H1 (cell line): ENCODE data around the gene FLT1. TPM values are rescaled to one million over a fixed set of nuclear protein-coding genes. Genes with fewer than 3 reads are reported as not detected.

Experiments
- CTCF ChIA-PET: fragments of 300-600 bp; sonication (Branson Sonifier 250); formaldehyde crosslinking; loops from one replicate; lab custom pipeline; 2021; ENCODE audit not compliant: partially characterized antibody; lab: Charles Lee
- POLR2A ChIA-PET: fragments of 300-600 bp; sonication (Branson Sonifier 250); formaldehyde crosslinking; loops from one replicate; lab custom pipeline; 2021; ENCODE audit warnings: inconsistent platforms; ENCODE audit not compliant: partially characterized antibody; lab: Charles Lee
- DNase-seq, 2 experiments: peaks; one replicate each; pipeline versions ENCODE4 v3.0.0 to v3.0.0-alpha.2; 2010 to 2022; ENCODE audit warnings: low spot score in 2 of 2, low read depth in 1 of 2, mixed read lengths in 1 of 2
- FAIRE-seq: peaks from 2 replicates; lab custom pipeline; 2011; peaks lifted over from hg19 to GRCh38; lab: Jason Lieb, UNC
- H2AFZ ChIP-seq: 2 replicates; pipeline ENCODE4 v1.8.1; 2012; ENCODE audit warnings: low read length, inconsistent platforms
- H2AK5ac ChIP-seq: 2 replicates; pipeline ENCODE4 v1.6.1; 2013; ENCODE audit warnings: low read depth, low read length
- H2BK120ac ChIP-seq: replicated peaks from 2 replicates; pipeline ENCODE3; 2013; ENCODE audit warnings: low read depth, low read length, inconsistent platforms
- H2BK12ac ChIP-seq: 2 replicates; pipeline ENCODE4 v1.6.1; 2013; ENCODE audit warnings: low read depth, low read length
- H2BK15ac ChIP-seq: 2 replicates; pipeline ENCODE4 v1.6.1; 2013; ENCODE audit warnings: low read length
- H2BK20ac ChIP-seq: 2 replicates; pipeline ENCODE4 v1.6.1; 2013; ENCODE audit warnings: low read length
- H2BK5ac ChIP-seq: 2 replicates; pipeline ENCODE4 v1.6.1; 2013; ENCODE audit warnings: low read depth, low read length
- H3K14ac ChIP-seq: 2 replicates; pipeline ENCODE4 v1.6.1; 2013; ENCODE audit warnings: inconsistent platforms; ENCODE audit not compliant: insufficient read length
- H3K18ac ChIP-seq: 2 replicates; pipeline ENCODE4 v1.6.1; 2013; ENCODE audit warnings: low read length; ENCODE audit errors: extremely low read depth
- H3K23ac ChIP-seq: 2 replicates; pipeline ENCODE4 v1.6.1; 2013; ENCODE audit warnings: inconsistent platforms; ENCODE audit not compliant: insufficient read length
- H3K23me2 ChIP-seq: 2 replicates; pipeline ENCODE4 v1.6.1; 2013; ENCODE audit warnings: low read depth, low read length
- H3K27ac ChIP-seq: 2 replicates; pipeline ENCODE4 v1.6.1; 2011; ENCODE audit warnings: low read depth, low read length, inconsistent platforms
- H3K27me3 ChIP-seq, 4 experiments: replicated peaks in 1 of 4; 1 replicate in 1 of 4; 2 replicates in 3 of 4; pipeline versions ENCODE4 v1.6.1 to v1.8.1; 2011 to 2013; ENCODE audit warnings: low read length in 3 of 4, mild to moderate bottlenecking in 3 of 4, inconsistent platforms in 2 of 4, mixed read lengths in 2 of 4, moderate library complexity in 1 of 4; ENCODE audit not compliant: control insufficient read depth in 3 of 4, insufficient read depth in 3 of 4; ENCODE audit errors: extremely low read depth in 1 of 4
- H3K36me3 ChIP-seq, 4 experiments: 2 replicates each; pipeline versions ENCODE4 v1.6.1 to v1.8.1; 2011 to 2013; ENCODE audit warnings: mild to moderate bottlenecking in 4 of 4, low read length in 3 of 4, moderate library complexity in 2 of 4, control low read depth in 1 of 4, inconsistent platforms in 1 of 4; ENCODE audit not compliant: insufficient read depth in 4 of 4, control insufficient read depth in 2 of 4
- H3K4ac ChIP-seq: replicated peaks from 2 replicates; pipeline ENCODE3; 2013; ENCODE audit warnings: low read length, low read depth, mixed read lengths, inconsistent platforms; ENCODE audit not compliant: insufficient read length
- H3K4me1 ChIP-seq, 4 experiments: replicated peaks in 1 of 4; 1 replicate in 1 of 4; 2 replicates in 3 of 4; pipeline versions ENCODE4 v1.6.1 to v1.8.1; 2011 to 2013; ENCODE audit warnings: low read length in 3 of 4, inconsistent platforms in 2 of 4, mixed read lengths in 1 of 4; ENCODE audit not compliant: insufficient read depth in 4 of 4, control insufficient read depth in 3 of 4
- H3K4me2 ChIP-seq, 2 experiments: 2 replicates each; pipeline versions ENCODE4 v1.6.1 to v1.8.1; 2011 to 2013; ENCODE audit warnings: low read depth in 2 of 2, low read length in 2 of 2, control low read depth in 1 of 2, inconsistent platforms in 1 of 2, mild to moderate bottlenecking in 1 of 2; ENCODE audit not compliant: insufficient read depth in 1 of 2
- H3K4me3 ChIP-seq, 4 experiments: fragments of 200-600, 300-600 bp in 1 of 4; sonication (generic), shearing (Covaris generic), sonication (Bioruptor Twin) in 1 of 4; 2 replicates each; pipeline versions ENCODE4 v1.5.1 to v1.8.1; 2011 to 2016; ENCODE audit warnings: low read length in 4 of 4, low read depth in 3 of 4, control low read depth in 2 of 4, inconsistent platforms in 2 of 4, mild to moderate bottlenecking in 2 of 4, mixed read lengths in 1 of 4, moderate library complexity in 1 of 4; ENCODE audit not compliant: insufficient read depth in 2 of 4; ENCODE audit errors: extremely low read depth in 1 of 4
- H3K56ac ChIP-seq: replicated peaks from 2 replicates; pipeline ENCODE3; 2013; ENCODE audit warnings: low read depth, mild to moderate bottlenecking, mixed read lengths, low read length, inconsistent platforms; ENCODE audit not compliant: insufficient read length
- H3K79me1 ChIP-seq: 2 replicates; pipeline ENCODE4 v1.6.1; 2013; ENCODE audit warnings: low read depth, low read length, control low read depth
- H3K79me2 ChIP-seq, 2 experiments: 2 replicates each; pipeline versions ENCODE4 v1.6.1 to v1.8.1; 2012 to 2013; ENCODE audit warnings: low read length in 2 of 2, mild to moderate bottlenecking in 2 of 2, inconsistent platforms in 1 of 2; ENCODE audit not compliant: insufficient read depth in 2 of 2, control insufficient read depth in 1 of 2
- H3K9ac ChIP-seq, 4 experiments: replicated peaks in 1 of 4; 1 replicate in 1 of 4; 2 replicates in 3 of 4; pipeline versions ENCODE4 v1.6.1 to v1.8.1; 2011 to 2013; ENCODE audit warnings: low read depth in 3 of 4, low read length in 3 of 4, control low read depth in 2 of 4, mild to moderate bottlenecking in 2 of 4, moderate library complexity in 2 of 4, inconsistent platforms in 1 of 4; ENCODE audit errors: extremely low read depth in 1 of 4
- H3K9me3 ChIP-seq, 2 experiments: 2 replicates each; pipeline versions ENCODE4 v1.6.1 to v1.8.1; 2012 to 2013; ENCODE audit warnings: mild to moderate bottlenecking in 2 of 2, moderate library complexity in 2 of 2, control low read depth in 1 of 2, inconsistent platforms in 1 of 2, low read depth in 1 of 2, low read length in 1 of 2, mixed read lengths in 1 of 2; ENCODE audit not compliant: insufficient read depth in 2 of 2
- H4K20me1 ChIP-seq, 2 experiments: replicated peaks in 1 of 2; 2 replicates each; pipeline versions ENCODE3 to v1.8.1; 2011 to 2013; ENCODE audit warnings: inconsistent platforms in 2 of 2, low read length in 2 of 2, mild to moderate bottlenecking in 1 of 2; ENCODE audit not compliant: insufficient read depth in 2 of 2, control insufficient read depth in 1 of 2
- H4K5ac ChIP-seq: 2 replicates; pipeline ENCODE4 v1.6.1; 2013; ENCODE audit warnings: low read length, low read depth, mixed read lengths, inconsistent platforms; ENCODE audit not compliant: insufficient read length
- H4K8ac ChIP-seq: 2 replicates; pipeline ENCODE4 v1.8.0; 2013; ENCODE audit warnings: mild to moderate bottlenecking, moderate library complexity, low read length, inconsistent platforms; ENCODE audit not compliant: insufficient read depth; ENCODE audit errors: extremely low read depth
- H4K91ac ChIP-seq: replicated peaks from 2 replicates; pipeline ENCODE3; 2013; ENCODE audit warnings: low read length, mixed read lengths, inconsistent platforms; ENCODE audit not compliant: insufficient read length
- ASH2L ChIP-seq: fragments of 200-600, 300-600 bp; sonication (generic); IDR thresholded peaks from one replicate; pipeline ENCODE4 v1.7.1; 2017; ENCODE audit warnings: low read length
- EGR1 ChIP-seq: IDR thresholded peaks from 2 replicates; pipeline ENCODE4 v1.6.1; 2011; ENCODE audit warnings: low read depth, low read length, borderline replicate concordance
- KDM1A ChIP-seq: fragments of 200-600, 300-600 bp; sonication (generic); IDR thresholded peaks from 2 replicates; pipeline ENCODE4 v1.7.1; 2016; ENCODE audit warnings: mild to moderate bottlenecking, low read length, borderline replicate concordance
- NRF1 ChIP-seq: IDR thresholded peaks from 2 replicates; pipeline ENCODE4 v1.6.1; 2011; ENCODE audit warnings: mild to moderate bottlenecking, low read depth, low read length, improper control_type of control experiment
- SAP30 ChIP-seq: fragments of 300-600 bp; sonication (generic); IDR thresholded peaks from 2 replicates; pipeline ENCODE4 v1.7.1; 2012; ENCODE audit warnings: low read length, moderate library complexity, mild to moderate bottlenecking, inconsistent platforms; ENCODE audit not compliant: insufficient read depth, insufficient replicate concordance
- WGBS, 2 experiments: shearing (Covaris generic) in 1 of 2; methylation state at CpG; one replicate each; pipeline versions ENCODE4 v1.1.6 to v1.1.7; 2013 to 2015; ENCODE audit warnings: low lambda C conversion rate in 2 of 2, mixed read lengths in 2 of 2, inconsistent platforms in 1 of 2, low coverage in 1 of 2, missing lambda C conversion rate in 1 of 2; ENCODE audit not compliant: insufficient replicate concordance in 2 of 2, insufficient coverage in 1 of 2, insufficient read length in 1 of 2; ENCODE audit errors: extremely low coverage in 1 of 2, missing lambda C conversion rate in 1 of 2; 5-methylcytosine and 5-hydroxymethylcytosine counted together
- polyA plus RNA-seq, 7 experiments: library from polyadenylated mRNA; depleted of rRNA in 3 of 7; stranded (reverse) in 5 of 7; unstranded in 2 of 7; fragments of >200 nt in 5 of 7; fragments of 200-250 nt in 2 of 7; gene quantifications; 1 replicate in 5 of 7; 2 replicates in 1 of 7; 4 replicates in 1 of 7; pipeline versions ENCODE4 v1.2.1 to v1.2.3, GENCODE V29; 2011 to 2013; ENCODE audit warnings: missing spikeins in 2 of 7, mixed read lengths in 2 of 7
- total RNA-seq: library from RNA; stranded (reverse); fragmentation: NEBNext Ultra II Directional; extraction: Animal tissue kit (Norgen Biotek cat#: 25700); gene quantifications from 2 replicates; pipeline ENCODE4 v1.2.1, GENCODE V29; 2021

Gene FLT1
- total and polyA plus RNA-seq, 2 of the 8 experiments (the other 6 are each of a cell fraction or from before 2014, with no cell fraction given), result 19.7 to 90.2 TPM

GRCh38 chr13:28533441-28534166 lies 38.7 kb upstream of the FLT1 start:
- Histone ChIP-seq H4K5ac (no peak overlapping the region), H2AFZ (no peak overlapping the region), H3K14ac (no peak overlapping the region), H3K4me1 (peaks cover 8 to 18% (median 15%) of the 10 kb centered on the region in 4 experiments), H3K56ac (no peak overlapping the region), H2BK15ac (no peak overlapping the region), H3K9ac (no peak overlapping the region), H3K18ac (peak overlapping the region; percentile 39; the same call in 1 of the 2 replicates), H3K79me1 (no peaks in the 10 kb centered on the region), H2BK12ac (no peak overlapping the region), H3K4me3 (peak overlapping the region in 1 of 4 experiments; percentile 73; a peak in 3 of 8 replicates), H3K23me2 (peaks cover 15% of the 10 kb centered on the region), H3K27me3 (peaks cover 0 to 10% (median 8%) of the 10 kb centered on the region in 4 experiments; a peak in 5 of 7 replicates), H3K23ac (no peak overlapping the region), H3K9me3 (peaks cover 5 to 6% of the 10 kb centered on the region in 2 experiments; a peak in 3 of 4 replicates), H3K36me3 (no peaks in the 10 kb centered on the region), H2AK5ac (no peak overlapping the region; the same call in 1 of the 2 replicates), H3K79me2 (no peaks in the 10 kb centered on the region; a peak in 1 of 4 replicates), H2BK20ac (no peak overlapping the region), H2BK120ac (peak overlapping the region; percentile 40), H3K27ac (no peak overlapping the region), H4K91ac (no peak overlapping the region), H2BK5ac (no peak overlapping the region), H3K4me2 (peak overlapping the region; percentile 89 to 100; a peak in 2 of 4 replicates), H4K20me1 (peaks cover 0 to 3% of the 10 kb centered on the region in 2 experiments), H4K8ac (no peak overlapping the region), H3K4ac (peak overlapping the region; percentile 59)
- no peak for DNase-seq
- POLR2A ChIA-PET, result interaction anchor here (0.5 to 2.4 kb wide), 2 partner anchors 10 to 263 kb away, joined by 3 to 8 read pairs; no protein-coding TSS in a partner anchor
- TF ChIP-seq ASH2L (no peak), KDM1A (peak; percentile 75; the same call in 1 of the 2 replicates), NRF1 (no peak), EGR1 (no peak), SAP30 (no peak)
- CTCF ChIA-PET, result interaction anchor here (0.6 to 2.3 kb wide), 7 partner anchors 15 to 216 kb away, joined by 3 to 8 read pairs (median 3); partner anchors contain the start of gene FLT1
- 87% methylated on average over 7 of the region's 7 CpGs; no CpG with 5 or more reads in 1 of the 2 experiments for WGBS, 2 experiments
- FAIRE-seq, result no peak
